Uterus (tissue), 4 donors: Measurements from ENCODE around the gene KLHDC2. TPM values are rescaled to one million over a fixed set of nuclear protein-coding genes. Genes with fewer than 3 reads are reported as not detected.
"Not testable (repeated sequence)": the region's sequence is repeated elsewhere in the genome, so short reads cannot be mapped to it uniquely, and the experiment has no call there.

Source experiments
- DNase-seq, 2 donors: peaks; one replicate each; pipeline ENCODE4 v3.0.0-alpha.2; 2019 to 2020
- H3K27ac ChIP-seq, 2 donors: fragments of 200-600 bp; sonication (generic); 1 replicate in 1 of 2; 2 replicates in 1 of 2; pipeline ENCODE4 v1.5.1; 2016 to 2018
- H3K27me3 ChIP-seq, 2 donors: fragments of 200-600 bp; sonication (generic); one replicate each; pipeline ENCODE4 v1.5.1; 2018 to 2019; ENCODE audit warnings: control low read depth in 1 of 2
- H3K36me3 ChIP-seq, 2 donors: fragments of 200-600 bp; sonication (generic); one replicate each; pipeline ENCODE4 v1.5.1; 2019; ENCODE audit warnings: control low read depth in 1 of 2
- H3K4me1 ChIP-seq, 2 donors: fragments of 200-600 bp; sonication (generic); one replicate each; pipeline ENCODE4 v1.5.1; 2018 to 2019; ENCODE audit warnings: control low read depth in 1 of 2
- H3K4me3 ChIP-seq, 2 donors: fragments of 200-600 bp; sonication (generic); 1 replicate in 1 of 2; 2 replicates in 1 of 2; pipeline ENCODE4 v1.5.1; 2018 to 2019; ENCODE audit warnings: mild to moderate bottlenecking in 1 of 2
- H3K9me3 ChIP-seq, 2 donors: fragments of 200-600 bp; sonication (generic); one replicate each; pipeline ENCODE4 v1.5.1; 2019; ENCODE audit warnings: control low read depth in 1 of 2
- CTCF ChIP-seq, 4 experiments: fragments of 200-600 bp in 2 of 4; fragments of 450-650 bp in 2 of 4; sonication (generic) in 2 of 4; IDR thresholded peaks; one replicate each; pipeline ENCODE4 v1.5.1; 2016 to 2019; ENCODE audit warnings: antibody characterized with exemption in 4 of 4, mild to moderate bottlenecking in 2 of 4, moderate library complexity in 1 of 4
- POLR2A ChIP-seq, 2 donors: fragments of 450-650 bp; IDR thresholded peaks; one replicate each; pipeline ENCODE4 v1.6.1; 2016; ENCODE audit warnings: antibody characterized with exemption in 2 of 2, mild to moderate bottlenecking in 1 of 2, moderate library complexity in 1 of 2
- intact Hi-C: fragments of 100-400 bp; cut with DNase I; formaldehyde crosslinking; loops from one replicate; pipeline ENCODE4 v1.15.1; 2023; ENCODE audit warnings: low total_unique reads
- total RNA-seq, 4 donors: library from RNA; depleted of rRNA in 3 of 4; stranded (reverse); fragments of >200 nt in 3 of 4; gene quantifications; one replicate each; pipeline versions ENCODE4 v1.1.0 to v1.2.4, GENCODE V29; 2014 to 2023
- donor health status: DM: yes; HTN: yes; CAD: no.

The KLHDC2 gene
- total RNA-seq, 4 donors from 2014 or later = 63.0 to 156 (median 120) TPM

- H3K4me1 ChIP-seq = no peaks in the 10 kb centered on the region
- no peaks in the 10 kb centered on the region for H3K27me3 ChIP-seq
- no peak overlapping the region for H3K27ac ChIP-seq
- no peaks in the 10 kb centered on the region for H3K9me3 ChIP-seq
- no peaks in the 10 kb centered on the region for H3K36me3 ChIP-seq
- TF ChIP-seq CTCF (IDR thresholded peaks at IDR 0.05) (no peak), POLR2A (IDR thresholded peaks at IDR 0.05) (no peak)
- DNase-seq = no peak
- intact Hi-C loops = no loop called here
- no peak overlapping the region for H3K4me3 ChIP-seq
Measured at GRCh38 chr14:49783394-49784014, 15.6 kb downstream of the KLHDC2 start.

- Histone ChIP-seq H3K4me1 (no peaks in the 10 kb centered on the region), H3K27ac (no peak overlapping the region), H3K9me3 (no peaks in the 10 kb centered on the region), H3K27me3 (no peaks in the 10 kb centered on the region), H3K4me3 (no peak overlapping the region), H3K36me3 (no peaks in the 10 kb centered on the region)
- no peak for DNase-seq
- intact Hi-C loops = loop anchor here (5.0 kb wide), 1 partner anchor 149 kb away; the partner anchor contains the start of gene DNAAF2
- no peak for TF ChIP-seq CTCF (IDR thresholded peaks at IDR 0.05)
- TF ChIP-seq POLR2A (IDR thresholded peaks at IDR 0.05) = no peak
Measured at GRCh38 chr14:49786315-49786714, 18.4 kb downstream of the KLHDC2 start.

GRCh38 chr14:49792618-49793017 is 24.7 kb downstream of the KLHDC2 start:
- TF ChIP-seq POLR2A (IDR thresholded peaks at IDR 0.05) = no peak
- no peak for TF ChIP-seq CTCF (IDR thresholded peaks at IDR 0.05)
- Histone ChIP-seq H3K36me3 (no peaks in the 10 kb centered on the region), H3K9me3 (no peaks in the 10 kb centered on the region), H3K4me3 (no peak overlapping the region), H3K27me3 (no peaks in the 10 kb centered on the region), H3K4me1 (no peaks in the 10 kb centered on the region), H3K27ac (no peak overlapping the region)
- DNase-seq = no peak
- intact Hi-C loops = no loop called here

- no peak overlapping the region for H3K4me3 ChIP-seq
- H3K27me3 ChIP-seq = no peaks in the 10 kb centered on the region
- H3K9me3 ChIP-seq = no peaks in the 10 kb centered on the region
- no peaks in the 10 kb centered on the region for H3K36me3 ChIP-seq
- no peaks in the 10 kb centered on the region for H3K4me1 ChIP-seq
- no peak for DNase-seq
- H3K27ac ChIP-seq = no peak overlapping the region
- TF ChIP-seq CTCF (IDR thresholded peaks at IDR 0.05) = no peak
- no peak for TF ChIP-seq POLR2A (IDR thresholded peaks at IDR 0.05)
- intact Hi-C loops = no loop called here
Measured at GRCh38 chr14:49796025-49796424, 28.1 kb downstream of the KLHDC2 start.

GRCh38 chr14:49808780-49809179 is 40.8 kb downstream of the KLHDC2 start:
- no peak for TF ChIP-seq POLR2A (IDR thresholded peaks at IDR 0.05)
- no peak for TF ChIP-seq CTCF (IDR thresholded peaks at IDR 0.05)
- H3K36me3 ChIP-seq = peaks cover 0 to 4% of the 10 kb centered on the region in 2 donors
- no peak for DNase-seq

GRCh38 chr14:49816118-49816517 is 48.2 kb downstream of the KLHDC2 start:
- H3K27me3 ChIP-seq, intact Hi-C loops, H3K27ac ChIP-seq, H3K9me3 ChIP-seq, DNase-seq, H3K4me1 ChIP-seq, H3K4me3 ChIP-seq, H3K36me3 ChIP-seq: not testable (repeated sequence)

More at GRCh38 chr14:49808780-49809179, 40.8 kb downstream of the KLHDC2 start:
- H3K4me1 ChIP-seq = no peaks in the 10 kb centered on the region
- no peak overlapping the region for H3K4me3 ChIP-seq
- peaks cover 0 to 3% of the 10 kb centered on the region in 2 donors for H3K9me3 ChIP-seq
- intact Hi-C loops = no loop called here
- no peak overlapping the region for H3K27ac ChIP-seq
- no peaks in the 10 kb centered on the region for H3K27me3 ChIP-seq
